Astrocyte (in vitro differentiated cells and primary cell): ENCODE results near the gene AP2B1.

Experiments used
- EZH2 ChIP-seq: IDR thresholded peaks from 2 replicates; pipeline ENCODE4 v1.6.1; 2012; ENCODE audit warnings: mild to moderate bottlenecking, low read length, inconsistent platforms; ENCODE audit not compliant: insufficient read depth
- TF ChIP-seq, protein P1 (sequence below): IDR thresholded peaks from 2 replicates; pipeline ENCODE4 v1.5.1; 2011; ENCODE audit warnings: low read depth, mild to moderate bottlenecking, inconsistent platforms, low read length, moderate library complexity; ENCODE audit not compliant: insufficient read depth

GRCh38 chr17:35736236-35736635 lies 149.1 kb downstream of the AP2B1 start:
- TF ChIP-seq, protein P1, sequence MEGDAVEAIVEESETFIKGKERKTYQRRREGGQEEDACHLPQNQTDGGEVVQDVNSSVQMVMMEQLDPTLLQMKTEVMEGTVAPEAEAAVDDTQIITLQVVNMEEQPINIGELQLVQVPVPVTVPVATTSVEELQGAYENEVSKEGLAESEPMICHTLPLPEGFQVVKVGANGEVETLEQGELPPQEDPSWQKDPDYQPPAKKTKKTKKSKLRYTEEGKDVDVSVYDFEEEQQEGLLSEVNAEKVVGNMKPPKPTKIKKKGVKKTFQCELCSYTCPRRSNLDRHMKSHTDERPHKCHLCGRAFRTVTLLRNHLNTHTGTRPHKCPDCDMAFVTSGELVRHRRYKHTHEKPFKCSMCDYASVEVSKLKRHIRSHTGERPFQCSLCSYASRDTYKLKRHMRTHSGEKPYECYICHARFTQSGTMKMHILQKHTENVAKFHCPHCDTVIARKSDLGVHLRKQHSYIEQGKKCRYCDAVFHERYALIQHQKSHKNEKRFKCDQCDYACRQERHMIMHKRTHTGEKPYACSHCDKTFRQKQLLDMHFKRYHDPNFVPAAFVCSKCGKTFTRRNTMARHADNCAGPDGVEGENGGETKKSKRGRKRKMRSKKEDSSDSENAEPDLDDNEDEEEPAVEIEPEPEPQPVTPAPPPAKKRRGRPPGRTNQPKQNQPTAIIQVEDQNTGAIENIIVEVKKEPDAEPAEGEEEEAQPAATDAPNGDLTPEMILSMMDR = no peak
- TF ChIP-seq EZH2 = no peak
